ENCODE results near the gene SEC14L6.

SEC14L6 gene

GRCh38 chr22:30472994-30473720, 73.4 kb downstream of the SEC14L6 start:
- no peak for DNase-seq (ENCODE audit: low read depth)
- no peak overlapping the region for H3K4me3 ChIP-seq (replicated peaks; ENCODE audit: low read depth, low read length)

More at GRCh38 chr22:30472994-30473720, 73.4 kb downstream of the SEC14L6 start:
- TF ChIP-seq, protein P1, sequence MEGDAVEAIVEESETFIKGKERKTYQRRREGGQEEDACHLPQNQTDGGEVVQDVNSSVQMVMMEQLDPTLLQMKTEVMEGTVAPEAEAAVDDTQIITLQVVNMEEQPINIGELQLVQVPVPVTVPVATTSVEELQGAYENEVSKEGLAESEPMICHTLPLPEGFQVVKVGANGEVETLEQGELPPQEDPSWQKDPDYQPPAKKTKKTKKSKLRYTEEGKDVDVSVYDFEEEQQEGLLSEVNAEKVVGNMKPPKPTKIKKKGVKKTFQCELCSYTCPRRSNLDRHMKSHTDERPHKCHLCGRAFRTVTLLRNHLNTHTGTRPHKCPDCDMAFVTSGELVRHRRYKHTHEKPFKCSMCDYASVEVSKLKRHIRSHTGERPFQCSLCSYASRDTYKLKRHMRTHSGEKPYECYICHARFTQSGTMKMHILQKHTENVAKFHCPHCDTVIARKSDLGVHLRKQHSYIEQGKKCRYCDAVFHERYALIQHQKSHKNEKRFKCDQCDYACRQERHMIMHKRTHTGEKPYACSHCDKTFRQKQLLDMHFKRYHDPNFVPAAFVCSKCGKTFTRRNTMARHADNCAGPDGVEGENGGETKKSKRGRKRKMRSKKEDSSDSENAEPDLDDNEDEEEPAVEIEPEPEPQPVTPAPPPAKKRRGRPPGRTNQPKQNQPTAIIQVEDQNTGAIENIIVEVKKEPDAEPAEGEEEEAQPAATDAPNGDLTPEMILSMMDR (IDR thresholded peaks at IDR 0.05; ENCODE audit: low read length, missing control alignments) = no peak

Measured in fibroblast of pulmonary artery (primary cell).